ENCODE data around the gene UGT1A7.

GRCh38 chr2:233764264-233764663, 82.6 kb downstream of the UGT1A7 start:
- TF ChIP-seq, protein P1, sequence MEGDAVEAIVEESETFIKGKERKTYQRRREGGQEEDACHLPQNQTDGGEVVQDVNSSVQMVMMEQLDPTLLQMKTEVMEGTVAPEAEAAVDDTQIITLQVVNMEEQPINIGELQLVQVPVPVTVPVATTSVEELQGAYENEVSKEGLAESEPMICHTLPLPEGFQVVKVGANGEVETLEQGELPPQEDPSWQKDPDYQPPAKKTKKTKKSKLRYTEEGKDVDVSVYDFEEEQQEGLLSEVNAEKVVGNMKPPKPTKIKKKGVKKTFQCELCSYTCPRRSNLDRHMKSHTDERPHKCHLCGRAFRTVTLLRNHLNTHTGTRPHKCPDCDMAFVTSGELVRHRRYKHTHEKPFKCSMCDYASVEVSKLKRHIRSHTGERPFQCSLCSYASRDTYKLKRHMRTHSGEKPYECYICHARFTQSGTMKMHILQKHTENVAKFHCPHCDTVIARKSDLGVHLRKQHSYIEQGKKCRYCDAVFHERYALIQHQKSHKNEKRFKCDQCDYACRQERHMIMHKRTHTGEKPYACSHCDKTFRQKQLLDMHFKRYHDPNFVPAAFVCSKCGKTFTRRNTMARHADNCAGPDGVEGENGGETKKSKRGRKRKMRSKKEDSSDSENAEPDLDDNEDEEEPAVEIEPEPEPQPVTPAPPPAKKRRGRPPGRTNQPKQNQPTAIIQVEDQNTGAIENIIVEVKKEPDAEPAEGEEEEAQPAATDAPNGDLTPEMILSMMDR (IDR thresholded peaks at IDR 0.05): no peak
- TF ChIP-seq POLR2A (IDR thresholded peaks at IDR 0.05): peak; percentile 40

All from right lobe of liver (tissue), 4 donors.